KG1 (cell line): ENCODE measurements around the gene QPRT.
"Not testable (repeated sequence)": the region's sequence is repeated elsewhere in the genome, so short reads cannot be mapped to it uniquely, and the experiment has no call there.

Experiments
- DNase-seq: peaks from one replicate; lab custom pipeline; 2025; lab: John Stamatoyannopoulos, UW

The QPRT gene

DNA sequence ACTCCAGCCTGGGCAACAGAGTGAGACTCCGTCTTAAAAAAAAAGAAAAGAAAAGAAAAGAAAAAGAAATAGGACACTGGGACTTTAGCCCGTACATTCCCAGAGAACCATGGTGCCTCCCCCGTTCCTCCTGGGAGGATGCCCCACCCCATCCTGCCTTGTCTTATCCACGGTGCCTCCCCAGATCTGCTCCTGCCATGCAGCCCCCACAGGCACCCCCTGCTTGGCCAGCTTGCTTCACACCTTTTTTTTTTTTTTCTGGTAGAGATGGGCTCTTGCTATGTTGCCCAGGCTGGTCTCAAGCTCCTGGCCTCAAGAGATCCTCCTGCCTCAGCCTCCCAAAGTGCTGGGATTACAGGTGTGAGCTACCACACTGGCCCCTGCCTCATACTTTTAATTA is 67.5 kb downstream of the QPRT start:
- not testable (repeated sequence) for DNase-seq
